H1 (cell line): ENCODE measurements around the gene IST1.

Experiments
- POLR2A ChIP-seq, 2 experiments: IDR thresholded peaks; 1 replicate in 1 of 2; 2 replicates in 1 of 2; pipeline ENCODE4 v1.6.1; 2011; ENCODE audit warnings: low read depth in 2 of 2, low read length in 2 of 2, mild to moderate bottlenecking in 2 of 2; ENCODE audit errors: control extremely low read depth in 1 of 2
- TF ChIP-seq, protein P1 (sequence below), 3 experiments: IDR thresholded peaks; 1 replicate in 2 of 3; 2 replicates in 1 of 3; pipeline versions ENCODE4 v1.5.1 to v1.6.1; 2011; ENCODE audit warnings: low read length in 3 of 3, mild to moderate bottlenecking in 3 of 3, inconsistent platforms in 2 of 3, low read depth in 1 of 3, moderate library complexity in 1 of 3; ENCODE audit not compliant: insufficient read depth in 1 of 3; ENCODE audit errors: control extremely low read depth in 1 of 3

GRCh38 chr16:71851746-71852145 lies 43.6 kb upstream of the IST1 start:
- TF ChIP-seq, protein P1, sequence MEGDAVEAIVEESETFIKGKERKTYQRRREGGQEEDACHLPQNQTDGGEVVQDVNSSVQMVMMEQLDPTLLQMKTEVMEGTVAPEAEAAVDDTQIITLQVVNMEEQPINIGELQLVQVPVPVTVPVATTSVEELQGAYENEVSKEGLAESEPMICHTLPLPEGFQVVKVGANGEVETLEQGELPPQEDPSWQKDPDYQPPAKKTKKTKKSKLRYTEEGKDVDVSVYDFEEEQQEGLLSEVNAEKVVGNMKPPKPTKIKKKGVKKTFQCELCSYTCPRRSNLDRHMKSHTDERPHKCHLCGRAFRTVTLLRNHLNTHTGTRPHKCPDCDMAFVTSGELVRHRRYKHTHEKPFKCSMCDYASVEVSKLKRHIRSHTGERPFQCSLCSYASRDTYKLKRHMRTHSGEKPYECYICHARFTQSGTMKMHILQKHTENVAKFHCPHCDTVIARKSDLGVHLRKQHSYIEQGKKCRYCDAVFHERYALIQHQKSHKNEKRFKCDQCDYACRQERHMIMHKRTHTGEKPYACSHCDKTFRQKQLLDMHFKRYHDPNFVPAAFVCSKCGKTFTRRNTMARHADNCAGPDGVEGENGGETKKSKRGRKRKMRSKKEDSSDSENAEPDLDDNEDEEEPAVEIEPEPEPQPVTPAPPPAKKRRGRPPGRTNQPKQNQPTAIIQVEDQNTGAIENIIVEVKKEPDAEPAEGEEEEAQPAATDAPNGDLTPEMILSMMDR (IDR thresholded peaks at IDR 0.05; ENCODE audit: control extremely low read depth in 1 of 3, insufficient read depth in 1 of 3, low read depth in 1 of 3, low read length in 3 of 3): no peak
- no peak for TF ChIP-seq POLR2A (IDR thresholded peaks at IDR 0.05; ENCODE audit: control extremely low read depth in 1 of 2, low read depth in 2 of 2, low read length in 2 of 2)
